ENCODE measurements around the gene LCN12. TPM values are rescaled to one million over a fixed set of nuclear protein-coding genes. Genes with fewer than 3 reads are reported as not detected.

Gene LCN12
- total RNA-seq, 6 experiments from 2014 or later = 2.7 to 36.4 (median 20.3) TPM

- intact Hi-C loops (cut with DNase I) = no loop called here
- peak in 1 of 4 donors; percentile 17 for ATAC-seq
- DNase-seq = no peak
- Histone ChIP-seq H3K36me3 (no peaks in the 10 kb centered on the region), H3K9me3 (no peaks in the 10 kb centered on the region), H3K27ac (no peak overlapping the region), H3K4me3 (no peak overlapping the region), H3K4me1 (no peaks in the 10 kb centered on the region), H3K27me3 (no peaks in the 10 kb centered on the region)
- TF ChIP-seq POLR2A (IDR thresholded peaks at IDR 0.05) = no peak
- TF ChIP-seq, protein P1, sequence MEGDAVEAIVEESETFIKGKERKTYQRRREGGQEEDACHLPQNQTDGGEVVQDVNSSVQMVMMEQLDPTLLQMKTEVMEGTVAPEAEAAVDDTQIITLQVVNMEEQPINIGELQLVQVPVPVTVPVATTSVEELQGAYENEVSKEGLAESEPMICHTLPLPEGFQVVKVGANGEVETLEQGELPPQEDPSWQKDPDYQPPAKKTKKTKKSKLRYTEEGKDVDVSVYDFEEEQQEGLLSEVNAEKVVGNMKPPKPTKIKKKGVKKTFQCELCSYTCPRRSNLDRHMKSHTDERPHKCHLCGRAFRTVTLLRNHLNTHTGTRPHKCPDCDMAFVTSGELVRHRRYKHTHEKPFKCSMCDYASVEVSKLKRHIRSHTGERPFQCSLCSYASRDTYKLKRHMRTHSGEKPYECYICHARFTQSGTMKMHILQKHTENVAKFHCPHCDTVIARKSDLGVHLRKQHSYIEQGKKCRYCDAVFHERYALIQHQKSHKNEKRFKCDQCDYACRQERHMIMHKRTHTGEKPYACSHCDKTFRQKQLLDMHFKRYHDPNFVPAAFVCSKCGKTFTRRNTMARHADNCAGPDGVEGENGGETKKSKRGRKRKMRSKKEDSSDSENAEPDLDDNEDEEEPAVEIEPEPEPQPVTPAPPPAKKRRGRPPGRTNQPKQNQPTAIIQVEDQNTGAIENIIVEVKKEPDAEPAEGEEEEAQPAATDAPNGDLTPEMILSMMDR (IDR thresholded peaks at IDR 0.05) = no peak
- 86% methylated on average over 9 of the region's 17 CpGs for WGBS (ENCODE audit: insufficient coverage, low coverage, low lambda C conversion rate, missing lambda C conversion rate)
Observed at GRCh38 chr9:136969150-136969549, 17.1 kb downstream of the LCN12 start.

DNA sequence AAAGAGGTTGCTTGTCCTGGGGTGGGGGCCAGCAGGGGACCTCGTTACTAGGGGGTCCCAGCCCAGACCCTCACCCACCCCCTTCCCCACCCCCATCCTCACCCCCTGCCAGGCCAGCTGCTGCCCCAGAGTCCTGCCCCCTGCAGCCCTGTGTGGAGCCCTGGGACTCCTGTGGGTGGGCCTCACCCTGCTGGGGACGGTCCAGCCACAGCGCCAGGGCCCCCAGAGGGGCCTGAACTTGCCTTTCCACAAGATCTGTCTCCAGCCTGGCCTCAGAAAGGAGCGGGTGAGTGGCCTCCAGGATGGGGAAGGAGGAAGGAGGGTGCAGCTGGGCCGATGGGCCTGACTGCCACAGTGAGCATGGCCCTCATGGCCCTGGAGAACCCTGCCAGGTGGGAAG is 17.7 kb downstream of the LCN12 start:
- no peaks in the 10 kb centered on the region for H3K36me3 ChIP-seq
- WGBS (ENCODE audit: insufficient coverage, low coverage, low lambda C conversion rate, missing lambda C conversion rate) = 80% methylated on average over 3 of the region's 5 CpGs
- TF ChIP-seq, protein P1 (IDR thresholded peaks at IDR 0.05) = no peak
- TF ChIP-seq POLR2A (IDR thresholded peaks at IDR 0.05) = no peak
- no peak for ATAC-seq
- H3K4me3 ChIP-seq = no peak overlapping the region
- H3K9me3 ChIP-seq = no peaks in the 10 kb centered on the region
- H3K4me1 ChIP-seq = no peaks in the 10 kb centered on the region
- intact Hi-C loops (cut with DNase I) = no loop called here
- no peak for DNase-seq
- H3K27me3 ChIP-seq = no peaks in the 10 kb centered on the region
- no peak overlapping the region for H3K27ac ChIP-seq

- intact Hi-C loops (cut with DNase I) = no loop called here
- ATAC-seq (no peak), DNase-seq (no peak)
- TF ChIP-seq, protein P1 (IDR thresholded peaks at IDR 0.05) = no peak
- no peak for TF ChIP-seq POLR2A (IDR thresholded peaks at IDR 0.05)
- Histone ChIP-seq H3K4me3 (no peak overlapping the region), H3K27ac (no peak overlapping the region), H3K4me1 (no peaks in the 10 kb centered on the region), H3K27me3 (no peaks in the 10 kb centered on the region), H3K36me3 (no peaks in the 10 kb centered on the region), H3K9me3 (no peaks in the 10 kb centered on the region)
- no CpG with 5 or more reads among the region's 11 CpGs for WGBS (ENCODE audit: insufficient coverage, low coverage, low lambda C conversion rate, missing lambda C conversion rate)
Observed at GRCh38 chr9:136970361-136970760, 18.3 kb downstream of the LCN12 start.

GRCh38 chr9:136971746-136972145 is 19.7 kb downstream of the LCN12 start:
- Histone ChIP-seq H3K27ac (no peak overlapping the region), H3K27me3 (no peaks in the 10 kb centered on the region), H3K9me3 (no peaks in the 10 kb centered on the region), H3K4me3 (no peak overlapping the region), H3K4me1 (no peaks in the 10 kb centered on the region), H3K36me3 (no peaks in the 10 kb centered on the region)
- intact Hi-C loops (cut with DNase I) = no loop called here
- ATAC-seq (no peak), DNase-seq (no peak)
- no peak for TF ChIP-seq POLR2A (IDR thresholded peaks at IDR 0.05)
- TF ChIP-seq, protein P1 (IDR thresholded peaks at IDR 0.05) = no peak
- 69% methylated on average over 6 of the region's 14 CpGs for WGBS (ENCODE audit: insufficient coverage, low coverage, low lambda C conversion rate, missing lambda C conversion rate)

DNA sequence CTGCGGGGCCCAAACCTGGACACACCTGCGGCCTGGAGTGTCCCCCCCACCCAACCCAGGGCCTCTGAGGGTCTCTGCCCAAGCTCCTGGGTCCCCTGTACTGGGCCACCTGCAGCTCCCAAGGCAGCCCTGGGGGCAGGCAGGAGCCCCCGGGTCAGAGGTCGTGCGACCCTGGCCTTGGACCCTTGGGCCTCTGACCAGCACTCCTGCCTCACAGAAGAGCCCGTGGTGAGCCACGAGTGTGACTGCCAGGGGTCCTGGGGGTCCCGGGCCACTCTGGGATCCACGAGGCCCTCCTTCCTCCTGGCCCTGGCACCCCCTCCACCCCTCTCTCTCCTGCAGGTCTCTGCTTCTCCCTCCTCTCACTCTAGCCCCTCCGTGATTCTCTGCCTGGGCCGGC is 20.3 kb downstream of the LCN12 start:
- intact Hi-C loops (cut with DNase I) = no loop called here
- ATAC-seq = no peak
- no peak for TF ChIP-seq POLR2A (IDR thresholded peaks at IDR 0.05)
- TF ChIP-seq, protein P1 (IDR thresholded peaks at IDR 0.05) = no peak
- Histone ChIP-seq H3K4me1 (no peaks in the 10 kb centered on the region), H3K4me3 (no peak overlapping the region), H3K27ac (no peak overlapping the region), H3K36me3 (no peaks in the 10 kb centered on the region), H3K27me3 (no peaks in the 10 kb centered on the region), H3K9me3 (no peaks in the 10 kb centered on the region)
- DNase-seq = no peak
- whole genome bisulfite sequencing (ENCODE audit: insufficient coverage, low coverage, low lambda C conversion rate, missing lambda C conversion rate) = 100% methylated on average over 2 of the region's 11 CpGs

Measured in right lobe of liver (tissue), 6 donors.